Measurements from ENCODE around the gene RANBP3. TPM values are rescaled to one million over a fixed set of nuclear protein-coding genes. Genes with fewer than 3 reads are reported as not detected.
"Not testable (repeated sequence)": the region's sequence is repeated elsewhere in the genome, so short reads cannot be mapped to it uniquely, and the experiment has no call there.

Gene RANBP3
- total RNA-seq, result 10 to 100 TPM; 54.4 to 66.2 (median 64.9) TPM

GRCh38 chr19:5977785-5978605, at the start of gene RANBP3:
Gene RANBP3 (minus strand): TSS chr19:5978140. CDS start chr19:5978082, 58 bp downstream.
- intact Hi-C loops (cut with DNase I; ENCODE audit: low total_unique reads), result no loop called here
- DNase-seq (ENCODE audit: low spot score in 2 of 2), result peak; percentile 97 to 98
- peaks cover 9 to 26% of the 10 kb centered on the region in 2 donors for H3K4me1 ChIP-seq
- H3K27me3 ChIP-seq, result no peaks in the 10 kb centered on the region
- peak within 1 kb of the TSS; percentile 92 to 97 for H3K27ac ChIP-seq
- TF ChIP-seq CTCF (IDR thresholded peaks at IDR 0.05), result no peak
- TF ChIP-seq POLR2AphosphoS5 (IDR thresholded peaks at IDR 0.05), result peak in 2 of 3 donors; percentile 19 to 75
- TF ChIP-seq POLR2A (IDR thresholded peaks at IDR 0.05), result no peak
- peak within 1 kb of the TSS; percentile 85 to 100 (median 88) for H3K4me3 ChIP-seq
- H3K9me3 ChIP-seq, result no peaks in the 10 kb centered on the region
- H3K36me3 ChIP-seq, result no peaks in the 10 kb centered on the region

- no peaks in the 10 kb centered on the region for H3K36me3 ChIP-seq
- no peaks in the 10 kb centered on the region for H3K27me3 ChIP-seq
- intact Hi-C loops (cut with DNase I; ENCODE audit: low total_unique reads), result no loop called here
Observed at GRCh38 chr19:6026390-6027227, 48.7 kb upstream of the RANBP3 start.

GRCh38 chr19:6024756-6025155, 46.8 kb upstream of the RANBP3 start:
- H3K36me3 ChIP-seq; DNase-seq (ENCODE audit: low spot score in 2 of 2): not testable (repeated sequence)
- intact Hi-C loops (cut with DNase I; ENCODE audit: low total_unique reads), result loop anchor here (5.0 kb wide), 1 partner anchor 37 kb away; no protein-coding TSS in a partner anchor

More at GRCh38 chr19:6026390-6027227, 48.7 kb upstream of the RANBP3 start:
- Histone ChIP-seq H3K9me3 (no peaks in the 10 kb centered on the region), H3K4me1 (no peaks in the 10 kb centered on the region), H3K27ac (no peak overlapping the region), H3K4me3 (no peak overlapping the region)
- no peak for DNase-seq (ENCODE audit: low spot score in 2 of 2)
- TF ChIP-seq POLR2AphosphoS5 (IDR thresholded peaks at IDR 0.05) (no peak), POLR2A (IDR thresholded peaks at IDR 0.05) (no peak), CTCF (IDR thresholded peaks at IDR 0.05) (no peak)

GRCh38 chr19:6023936-6024335, 46.0 kb upstream of the RANBP3 start:
- Histone ChIP-seq H3K36me3 (no peaks in the 10 kb centered on the region), H3K4me3 (no peak overlapping the region), H3K9me3 (no peaks in the 10 kb centered on the region), H3K27ac (no peak overlapping the region), H3K4me1 (no peaks in the 10 kb centered on the region), H3K27me3 (no peaks in the 10 kb centered on the region)
- intact Hi-C loops (cut with DNase I; ENCODE audit: low total_unique reads), result loop anchor here (5.0 kb wide), 1 partner anchor 37 kb away; no protein-coding TSS in a partner anchor
- DNase-seq (ENCODE audit: low spot score in 2 of 2), result no peak
- TF ChIP-seq CTCF (IDR thresholded peaks at IDR 0.05) (no peak), POLR2AphosphoS5 (IDR thresholded peaks at IDR 0.05) (no peak), POLR2A (IDR thresholded peaks at IDR 0.05) (no peak)

More at GRCh38 chr19:6024756-6025155, 46.8 kb upstream of the RANBP3 start:
- not testable (repeated sequence) for H3K27me3 ChIP-seq, H3K27ac ChIP-seq, H3K4me1 ChIP-seq, H3K4me3 ChIP-seq, H3K9me3 ChIP-seq

- H3K9me3 ChIP-seq, result no peaks in the 10 kb centered on the region
- DNase-seq (ENCODE audit: low spot score in 2 of 2), result no peak
Observed at GRCh38 chr19:6023085-6023682, 45.2 kb upstream of the RANBP3 start.

More at GRCh38 chr19:6023085-6023682, 45.2 kb upstream of the RANBP3 start:
- Histone ChIP-seq H3K4me1 (no peaks in the 10 kb centered on the region), H3K36me3 (no peaks in the 10 kb centered on the region), H3K27me3 (no peaks in the 10 kb centered on the region), H3K4me3 (no peak overlapping the region), H3K27ac (no peak overlapping the region)
- TF ChIP-seq POLR2AphosphoS5 (IDR thresholded peaks at IDR 0.05), result no peak
- intact Hi-C loops (cut with DNase I; ENCODE audit: low total_unique reads), result loop anchor here (5.0 kb wide), 1 partner anchor 36 kb away; no protein-coding TSS in a partner anchor
